ENCODE measurements around the gene GSN.

DNA sequence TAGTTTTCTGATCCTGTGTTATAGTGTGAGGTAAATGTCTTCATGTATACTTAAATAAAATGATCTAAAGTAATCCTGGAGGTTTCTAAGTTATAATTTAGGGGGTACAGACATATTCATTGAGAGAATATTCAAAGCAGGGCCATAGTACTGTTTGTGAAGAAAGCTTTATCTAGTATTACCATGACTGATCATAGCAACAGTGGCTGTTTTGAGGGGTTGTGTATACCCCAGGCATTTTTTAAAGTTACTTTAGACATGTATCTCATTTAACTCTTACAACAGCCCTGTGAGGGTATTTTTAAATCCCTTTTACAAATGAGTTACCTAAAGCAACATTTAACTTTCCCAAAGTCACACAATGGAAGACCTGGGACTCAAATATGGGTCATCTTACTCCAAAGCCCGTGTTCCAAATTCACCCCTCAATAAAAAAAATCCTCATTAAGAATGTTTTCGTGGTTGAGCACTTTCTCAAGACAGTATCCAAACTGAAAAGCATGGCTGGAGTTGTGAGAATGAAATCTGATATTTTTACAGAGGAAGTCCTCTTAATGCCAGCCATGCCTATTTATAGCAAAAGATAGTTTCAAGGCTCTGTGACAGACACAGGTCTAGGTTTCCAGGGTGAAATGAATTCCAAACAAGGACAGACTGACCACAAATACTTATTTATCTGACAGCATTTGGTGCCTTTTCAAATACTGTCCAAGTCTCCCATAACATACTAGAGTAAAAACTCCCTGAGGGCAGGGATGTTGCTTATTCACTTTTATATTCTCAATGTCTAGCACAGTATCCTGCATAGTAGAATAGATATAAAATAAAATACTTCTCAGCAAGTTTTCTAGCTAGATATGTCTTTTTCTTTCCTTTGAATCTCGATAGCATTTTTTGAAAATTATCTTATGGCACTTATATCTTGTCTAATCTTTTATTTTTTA is 91.7 kb downstream of the GSN start:
- TF ChIP-seq EP300 (IDR thresholded peaks at IDR 0.05): no peak
- TF ChIP-seq, protein P1, sequence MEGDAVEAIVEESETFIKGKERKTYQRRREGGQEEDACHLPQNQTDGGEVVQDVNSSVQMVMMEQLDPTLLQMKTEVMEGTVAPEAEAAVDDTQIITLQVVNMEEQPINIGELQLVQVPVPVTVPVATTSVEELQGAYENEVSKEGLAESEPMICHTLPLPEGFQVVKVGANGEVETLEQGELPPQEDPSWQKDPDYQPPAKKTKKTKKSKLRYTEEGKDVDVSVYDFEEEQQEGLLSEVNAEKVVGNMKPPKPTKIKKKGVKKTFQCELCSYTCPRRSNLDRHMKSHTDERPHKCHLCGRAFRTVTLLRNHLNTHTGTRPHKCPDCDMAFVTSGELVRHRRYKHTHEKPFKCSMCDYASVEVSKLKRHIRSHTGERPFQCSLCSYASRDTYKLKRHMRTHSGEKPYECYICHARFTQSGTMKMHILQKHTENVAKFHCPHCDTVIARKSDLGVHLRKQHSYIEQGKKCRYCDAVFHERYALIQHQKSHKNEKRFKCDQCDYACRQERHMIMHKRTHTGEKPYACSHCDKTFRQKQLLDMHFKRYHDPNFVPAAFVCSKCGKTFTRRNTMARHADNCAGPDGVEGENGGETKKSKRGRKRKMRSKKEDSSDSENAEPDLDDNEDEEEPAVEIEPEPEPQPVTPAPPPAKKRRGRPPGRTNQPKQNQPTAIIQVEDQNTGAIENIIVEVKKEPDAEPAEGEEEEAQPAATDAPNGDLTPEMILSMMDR (IDR thresholded peaks at IDR 0.05): no peak
- TF ChIP-seq POLR2A (IDR thresholded peaks at IDR 0.05): no peak

All from gastroesophageal sphincter (tissue), 3 donors.